HG02678 (cell line): ENCODE measurements around the gene UBE2L3.
A peak's percentile ranks its signal among the peaks of the same experiment; 100 is the strongest.
"Not testable (repeated sequence)": the region's sequence is repeated elsewhere in the genome, so short reads cannot be mapped to it uniquely, and the experiment has no call there.

ENCODE experiments used
- ATAC-seq: cut with Tn5 transposase; IDR thresholded peaks from one replicate; pipeline ENCODE4 v1.9.1; 2021; ENCODE audit warnings: mild to moderate bottlenecking, moderate library complexity; ENCODE audit not compliant: unreplicated experiment

UBE2L3 gene

GRCh38 chr22:21567456-21568346 is at the start of gene UBE2L3:
UBE2L3 (plus strand) TSS chr22:21567714; CDS start chr22:21567745, 31 bp downstream.
- peak; percentile 61 for ATAC-seq

- ATAC-seq, result not testable (repeated sequence)
Measured at GRCh38 chr22:21526705-21527500, 40.6 kb upstream of the UBE2L3 start.

GRCh38 chr22:21531525-21531924 is 36.0 kb upstream of the UBE2L3 start:
- not testable (repeated sequence) for ATAC-seq

GRCh38 chr22:21532863-21533648 is 34.5 kb upstream of the UBE2L3 start:
- ATAC-seq, result not testable (repeated sequence)

GRCh38 chr22:21539862-21540261 is 27.7 kb upstream of the UBE2L3 start:
- not testable (repeated sequence) for ATAC-seq

GRCh38 chr22:21544432-21545322 is 22.8 kb upstream of the UBE2L3 start:
- not testable (repeated sequence) for ATAC-seq

GRCh38 chr22:21549558-21549957 is 18.0 kb upstream of the UBE2L3 start:
- ATAC-seq, result peak; percentile 16

- ATAC-seq, result peak; percentile 72
Measured at GRCh38 chr22:21550008-21550677, 17.4 kb upstream of the UBE2L3 start.

- ATAC-seq, result peak; percentile 30
Measured at GRCh38 chr22:21550678-21551047, 16.9 kb upstream of the UBE2L3 start.

GRCh38 chr22:21551361-21551760 is 16.2 kb upstream of the UBE2L3 start, which contains the start of gene RIMBP3C:
RIMBP3C (minus strand) TSS chr22:21551461; CDS start chr22:21550976, 485 bp downstream.
- not testable (repeated sequence) for ATAC-seq

GRCh38 chr22:21559345-21560125 is 8.0 kb upstream of the UBE2L3 start:
- ATAC-seq, result not testable (repeated sequence)

GRCh38 chr22:21560657-21561056 is 6.9 kb upstream of the UBE2L3 start:
- ATAC-seq, result not testable (repeated sequence)

GRCh38 chr22:21563912-21564311 is 3.6 kb upstream of the UBE2L3 start:
- ATAC-seq, result no peak

- no peak for ATAC-seq
Measured at GRCh38 chr22:21564411-21564810, 3.1 kb upstream of the UBE2L3 start.

GRCh38 chr22:21568347-21569075 is 997 bp downstream of the UBE2L3 start:
- ATAC-seq, result peak; percentile 24

- not testable (repeated sequence) for ATAC-seq
Measured at GRCh38 chr22:21569076-21569427, 1.5 kb downstream of the UBE2L3 start.

GRCh38 chr22:21569459-21570170 is 2.1 kb downstream of the UBE2L3 start:
- ATAC-seq, result no peak
